GM12878 (cell line): ENCODE measurements around the gene LAMB4. TPM values are rescaled to one million over a fixed set of nuclear protein-coding genes. Genes with fewer than 3 reads are reported as not detected.

ENCODE experiments used
- ATAC-seq: fragments of 200-7000 bp; cut with Tn5 transposase; 3 replicates; pipeline ENCODE4 v1.9.1; 2020; ENCODE audit warnings: mild to moderate bottlenecking, moderate library complexity
- BruUV-seq: library from RNA; stranded (reverse); fragments of 400-500 nt; replicated peaks from 2 replicates; lab custom pipeline; 2021; lab: Mats Ljungman, UMichigan
- CTCF ChIA-PET: fragments of 300-600 bp; sonication (Branson Sonifier 250); formaldehyde crosslinking; extraction: SDS; loops from one replicate; lab custom pipeline; 2021; ENCODE audit warnings: inconsistent platforms; lab: Yijun Ruan, JAX
- POLR2A ChIA-PET: fragments of 350-600 bp; formaldehyde crosslinking; extraction: SDS; loops from one replicate; lab custom pipeline; 2021; ENCODE audit warnings: inconsistent platforms; lab: Charles Lee
- RAD21 ChIA-PET: fragments of 300-600 bp; sonication (Branson Sonifier 250); formaldehyde crosslinking; loops from one replicate; lab custom pipeline; 2023; ENCODE audit warnings: antibody characterized with exemption; ENCODE audit not compliant: unreplicated experiment; lab: Charles Lee
- SMC1A ChIA-PET: fragments of 300-600 bp; sonication (Branson Sonifier 250); formaldehyde crosslinking; loops from one replicate; lab custom pipeline; 2023; ENCODE audit not compliant: unreplicated experiment, uncharacterized antibody; lab: Charles Lee
- DNase-seq: peaks from one replicate; pipeline ENCODE4 v3.0.0-alpha.2; 2011; ENCODE audit warnings: low read depth, low spot score
- FAIRE-seq: peaks from 3 replicates; lab custom pipeline; 2011; peaks lifted over from hg19 to GRCh38; lab: Jason Lieb, UNC
- H2AFZ ChIP-seq: 2 replicates; pipeline ENCODE4 v1.6.0; 2011; ENCODE audit warnings: low read depth, low read length, control low read depth; ENCODE audit not compliant: control insufficient read depth
- H3K27ac ChIP-seq: 2 replicates; pipeline ENCODE4 v1.5.1; 2011; ENCODE audit warnings: control low read depth; ENCODE audit not compliant: control insufficient read depth, insufficient read depth
- H3K27me3 ChIP-seq, 2 experiments: replicated peaks in 1 of 2; 2 replicates each; pipeline versions ENCODE4 v1.6.0 to v1.6.1; 2011; ENCODE audit warnings: low read length in 1 of 2; ENCODE audit not compliant: control insufficient read depth in 2 of 2, insufficient read depth in 2 of 2
- H3K36me3 ChIP-seq, 2 experiments: 2 replicates each; pipeline ENCODE4 v1.5.1; 2011; ENCODE audit warnings: low read length in 1 of 2; ENCODE audit not compliant: control insufficient read depth in 2 of 2, insufficient read depth in 2 of 2
- H3K4me1 ChIP-seq: 2 replicates; pipeline ENCODE4 v1.6.1; 2011; ENCODE audit warnings: mild to moderate bottlenecking, low read length, moderate library complexity, mixed read lengths; ENCODE audit not compliant: control insufficient read depth, insufficient read depth
- H3K4me2 ChIP-seq: 2 replicates; pipeline ENCODE4 v1.6.0; 2011; ENCODE audit warnings: control low read depth; ENCODE audit not compliant: control insufficient read depth, insufficient read depth
- H3K4me3 ChIP-seq: fragments of 200-600 bp; sonication (generic); 2 replicates; pipeline ENCODE4 v1.5.1; 2016
- H3K79me2 ChIP-seq: 2 replicates; pipeline ENCODE4 v1.6.0; 2011; ENCODE audit warnings: low read length; ENCODE audit not compliant: control insufficient read depth, insufficient read depth
- H3K9ac ChIP-seq: 2 replicates; pipeline ENCODE4 v1.8.0; 2011; ENCODE audit warnings: low read length, control low read depth, mixed read lengths; ENCODE audit not compliant: control insufficient read depth, insufficient read depth
- H3K9me3 ChIP-seq: replicated peaks from 3 replicates; pipeline ENCODE4 v1.5.1; 2011; ENCODE audit warnings: mild to moderate bottlenecking, low read length; ENCODE audit not compliant: control insufficient read depth, insufficient read depth
- H4K20me1 ChIP-seq: 2 replicates; pipeline ENCODE4 v1.6.0; 2011; ENCODE audit not compliant: control insufficient read depth, insufficient read depth
- CBX3 ChIP-seq: fragments of 200-600 bp; sonication (generic); IDR thresholded peaks from 2 replicates; pipeline ENCODE4 v1.6.1; 2016; ENCODE audit warnings: low read depth, borderline replicate concordance
- CREB1 ChIP-seq: IDR thresholded peaks from 2 replicates; pipeline ENCODE4 v1.6.1; 2012; ENCODE audit warnings: low read depth, mild to moderate bottlenecking, inconsistent platforms
- FOS ChIP-seq: IDR thresholded peaks from 3 replicates; pipeline ENCODE4 v1.6.1; 2011; ENCODE audit warnings: borderline replicate concordance; ENCODE audit not compliant: insufficient read length; ENCODE audit errors: extremely low read depth
- MEF2B ChIP-seq: fragments of 450-650 bp; IDR thresholded peaks from 2 replicates; pipeline ENCODE4 v1.6.1; 2018; ENCODE audit warnings: mild to moderate bottlenecking, moderate library complexity; ENCODE audit not compliant: partially characterized antibody, poor library complexity, severe bottlenecking
- MYC ChIP-seq: IDR thresholded peaks from 2 replicates; pipeline ENCODE4 v1.6.1; 2011; ENCODE audit warnings: mild to moderate bottlenecking, low read length, moderate library complexity, inconsistent platforms; ENCODE audit not compliant: insufficient read depth, insufficient replicate concordance, insufficient read length, severe bottlenecking
- NKRF ChIP-seq: fragments of 450-650 bp; conservative IDR thresholded peaks from 2 replicates; pipeline ENCODE4 v1.6.1; 2017; ENCODE audit warnings: mild to moderate bottlenecking, moderate library complexity
- NR2F1 ChIP-seq: fragments of 450-650 bp; conservative IDR thresholded peaks from 2 replicates; pipeline ENCODE4 v1.6.1; 2017; ENCODE audit warnings: mild to moderate bottlenecking
- PKNOX1 ChIP-seq: fragments of 450-650 bp; IDR thresholded peaks from 2 replicates; pipeline ENCODE4 v1.6.1; 2016; ENCODE audit warnings: mild to moderate bottlenecking
- RB1 ChIP-seq: fragments of 450-650 bp; formaldehyde crosslinking; IDR thresholded peaks from 2 replicates; pipeline ENCODE4 v1.6.1; 2017; ENCODE audit warnings: mild to moderate bottlenecking, borderline replicate concordance
- SMARCA5 ChIP-seq: fragments of 450-650 bp; IDR thresholded peaks from 2 replicates; pipeline ENCODE4 v1.6.1; 2017; ENCODE audit warnings: mild to moderate bottlenecking
- SRF ChIP-seq, 2 experiments: IDR thresholded peaks; 2 replicates each; pipeline ENCODE4 v1.6.1; 2011; ENCODE audit warnings: low read depth in 2 of 2, low read length in 2 of 2, mild to moderate bottlenecking in 1 of 2, moderate library complexity in 1 of 2
- ZBTB4 ChIP-seq: fragments of 450-650 bp; formaldehyde crosslinking; IDR thresholded peaks from 2 replicates; pipeline ENCODE4 v1.4.0; 2022; ENCODE audit warnings: mild to moderate bottlenecking, moderate library complexity
- ZNF384 ChIP-seq: IDR thresholded peaks from 2 replicates; pipeline ENCODE4 v1.6.1; 2012; ENCODE audit warnings: low read depth, mild to moderate bottlenecking, low read length, improper control_type of control experiment, borderline replicate concordance
- WGBS: methylation state at CpG from one replicate; pipeline ENCODE4 v1.1.6; 2016; ENCODE audit warnings: low lambda C conversion rate; ENCODE audit not compliant: insufficient replicate concordance, insufficient coverage; ENCODE audit errors: missing lambda C conversion rate; 5-methylcytosine and 5-hydroxymethylcytosine counted together
- in situ Hi-C: fragments of 300-500 bp; cut with MboI; formaldehyde crosslinking; loops from 9 replicates; pipeline ENCODE4 v1.14.3; 2018; ENCODE audit warnings: mixed read lengths
- intact Hi-C: fragments of 100-400 bp; cut with micrococcal nuclease; formaldehyde crosslinking; loops from one replicate; pipeline ENCODE4 v1.14.2; 2022; ENCODE audit not compliant: unreplicated experiment
- polyA plus RNA-seq, 11 experiments: library from polyadenylated mRNA; depleted of rRNA in 4 of 11; unstranded in 6 of 11; stranded (reverse) in 5 of 11; fragments of >200 nt; fragmentation: Nextera tagmentation in 4 of 11; fragmentation: Illumina TruSeq in 1 of 11; extraction: Ambion mirVana in 4 of 11; extraction: Trizol in 1 of 11; gene quantifications; 1 replicate in 1 of 11; 2 replicates in 10 of 11; pipeline versions ENCODE4 v1.2.1 to v1.2.3, GENCODE V29; 2011 to 2016; ENCODE audit warnings: inconsistent platforms in 2 of 11, missing spikeins in 2 of 11, low read depth in 1 of 11
- total RNA-seq, 4 experiments: library from RNA; depleted of rRNA in 3 of 4; stranded (reverse); fragments of >200 nt in 3 of 4; fragmentation: Illumina TruSeq in 1 of 4; extraction: Trizol in 1 of 4; gene quantifications; 2 replicates each; pipeline versions ENCODE4 v1.2.1 to v1.2.3, GENCODE V29; 2013 to 2021

Gene LAMB4
- total and polyA plus RNA-seq, 10 of the 15 experiments (the other 5 are each of a cell fraction or from before 2014, with no cell fraction given), result 0.04 to 0.06 TPM; not detected in 8

GRCh38 chr7:108007762-108008161 lies 122.4 kb downstream of the LAMB4 start (continued):
- TF ChIP-seq NKRF, result no peak

- DNase-seq (no peak), FAIRE-seq (no peak), ATAC-seq (no peak)
- ChIA-PET RAD21 (no interaction called here), POLR2A (no interaction called here), SMC1A (no interaction called here), CTCF (no interaction called here)
- Histone ChIP-seq H3K9me3 (no peaks in the 10 kb centered on the region), H3K27ac (no peak overlapping the region), H3K79me2 (no peaks in the 10 kb centered on the region), H3K4me2 (no peak overlapping the region), H3K27me3 (peaks cover 8 to 10% of the 10 kb centered on the region in 2 experiments), H2AFZ (no peak overlapping the region), H3K9ac (no peak overlapping the region), H3K4me1 (no peaks in the 10 kb centered on the region), H4K20me1 (no peaks in the 10 kb centered on the region; the same call in 1 of the 2 replicates), H3K36me3 (no peaks in the 10 kb centered on the region), H3K4me3 (no peak overlapping the region)
- no TSS peak for BruUV-seq
- intact Hi-C loops (no loop called here), in situ Hi-C loops (no loop called here)
- 2% methylated on average over 3 of the region's 3 CpGs for WGBS
- TF ChIP-seq CBX3 (no peak), MEF2B (no peak), MYC (no peak), CREB1 (no peak), NR2F1 (no peak), PKNOX1 (no peak), ZBTB4 (CRISPR knock-in tag) (no peak), NKRF (no peak), FOS (no peak), ZNF384 (no peak), SRF (IDR thresholded peaks at IDR 0.05; ENCODE audit: low read depth in 2 of 2, low read length in 2 of 2) (no peak), RB1 (no peak), SMARCA5 (no peak)
These were observed 122.9 kb downstream of the LAMB4 start for GRCh38 chr7:108007261-108007660.
